GM19239 (cell line): Measurements from ENCODE around the gene NMUR1.
A peak's percentile ranks its signal among the peaks of the same experiment; 100 is the strongest.

Experiments used
- DNase-seq: peaks from one replicate; pipeline ENCODE4 v3.0.0; 2011; ENCODE audit warnings: low spot score; ENCODE audit not compliant: insufficient read length
- FAIRE-seq: peaks from 2 replicates; lab custom pipeline; 2011; peaks lifted over from hg19 to GRCh38; lab: Jason Lieb, UNC

NMUR1 gene

DNA sequence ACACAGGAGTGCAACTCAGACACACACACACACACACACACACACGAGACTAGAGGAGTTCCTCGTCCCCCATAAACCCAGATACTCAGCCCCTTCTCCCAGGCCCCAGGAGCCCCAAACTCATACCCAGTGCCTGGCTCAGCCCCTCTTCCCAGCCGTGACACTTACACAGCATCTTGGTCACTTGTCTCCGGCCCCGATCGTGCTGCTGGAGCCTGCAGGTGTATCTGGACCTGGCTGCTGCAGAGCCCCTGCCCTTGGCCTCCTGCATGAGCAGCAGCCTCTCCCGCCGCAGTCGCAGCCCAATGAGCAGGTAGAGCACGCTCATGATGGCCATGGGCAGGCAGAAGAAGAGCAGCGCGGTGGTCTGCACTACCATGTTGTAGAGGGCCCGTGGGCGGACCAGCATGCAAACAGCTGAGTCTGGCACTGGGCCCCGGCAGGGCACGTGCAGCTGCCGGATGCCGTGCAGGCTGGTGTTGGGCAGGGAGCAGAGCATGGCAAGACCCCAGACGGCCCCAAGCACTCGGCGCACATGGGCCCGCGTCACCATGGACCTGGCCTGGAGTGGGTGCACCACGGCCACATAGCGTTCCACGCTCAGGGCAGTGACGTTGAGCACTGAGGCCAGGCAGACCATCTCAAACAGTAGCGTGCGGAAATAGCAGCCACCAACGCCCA is 2.1 kb downstream of the NMUR1 start:
- FAIRE-seq (no peak), DNase-seq (no peak)

DNA sequence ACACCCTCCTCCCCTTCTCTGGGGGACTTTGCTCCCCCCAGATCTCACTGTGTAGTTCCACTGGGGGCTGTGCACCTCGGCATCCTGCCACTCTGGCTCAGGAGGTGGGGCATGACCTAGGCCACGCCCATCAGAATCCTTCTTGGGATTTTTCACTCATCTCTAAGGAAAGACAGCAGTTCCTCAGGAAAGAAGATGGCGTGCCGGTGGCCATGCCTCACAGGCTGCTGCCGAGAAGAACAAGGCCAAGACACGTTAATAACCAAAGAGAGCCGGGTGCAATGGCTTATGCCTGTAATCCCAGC is 3.2 kb downstream of the NMUR1 start:
- no peak for DNase-seq
- FAIRE-seq, result no peak

DNA sequence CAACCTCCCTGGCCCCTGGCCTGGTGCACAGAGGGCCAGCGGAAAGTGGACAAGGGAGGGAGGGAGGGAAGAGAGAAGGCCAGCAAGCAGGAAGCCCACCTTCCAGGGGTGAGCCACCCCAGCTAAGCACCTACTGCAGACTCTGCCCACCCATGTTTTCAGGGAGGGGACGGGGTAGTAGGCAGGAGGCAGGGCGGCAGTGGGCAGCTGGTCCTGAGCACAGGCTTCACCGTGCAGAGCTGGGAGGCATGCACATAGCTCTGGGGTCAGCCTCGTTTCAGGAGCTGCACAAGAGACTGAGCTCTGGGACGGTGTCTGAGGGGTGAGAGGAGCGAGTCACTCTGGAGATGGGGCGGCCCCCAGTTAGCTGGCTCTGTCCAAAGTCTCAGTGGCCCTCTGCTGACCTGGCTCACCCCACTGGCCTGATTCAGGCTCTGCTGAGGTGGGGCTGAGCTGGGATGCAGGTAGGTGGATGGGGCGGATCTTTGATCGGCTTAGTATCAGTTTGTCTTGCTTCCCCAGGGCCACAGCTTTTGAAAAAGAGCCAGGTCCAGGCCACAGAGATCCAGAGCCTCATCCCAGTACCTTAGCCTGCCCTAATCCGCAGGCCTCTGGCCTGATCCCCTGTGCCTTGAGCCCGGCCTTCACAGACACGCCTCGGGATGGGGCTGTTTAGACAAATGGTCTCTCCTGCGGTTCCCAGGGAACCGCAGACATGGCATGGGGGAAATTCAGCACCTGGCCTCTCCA is 3.7 kb downstream of the NMUR1 start:
- FAIRE-seq (no peak), DNase-seq (no peak)

DNA sequence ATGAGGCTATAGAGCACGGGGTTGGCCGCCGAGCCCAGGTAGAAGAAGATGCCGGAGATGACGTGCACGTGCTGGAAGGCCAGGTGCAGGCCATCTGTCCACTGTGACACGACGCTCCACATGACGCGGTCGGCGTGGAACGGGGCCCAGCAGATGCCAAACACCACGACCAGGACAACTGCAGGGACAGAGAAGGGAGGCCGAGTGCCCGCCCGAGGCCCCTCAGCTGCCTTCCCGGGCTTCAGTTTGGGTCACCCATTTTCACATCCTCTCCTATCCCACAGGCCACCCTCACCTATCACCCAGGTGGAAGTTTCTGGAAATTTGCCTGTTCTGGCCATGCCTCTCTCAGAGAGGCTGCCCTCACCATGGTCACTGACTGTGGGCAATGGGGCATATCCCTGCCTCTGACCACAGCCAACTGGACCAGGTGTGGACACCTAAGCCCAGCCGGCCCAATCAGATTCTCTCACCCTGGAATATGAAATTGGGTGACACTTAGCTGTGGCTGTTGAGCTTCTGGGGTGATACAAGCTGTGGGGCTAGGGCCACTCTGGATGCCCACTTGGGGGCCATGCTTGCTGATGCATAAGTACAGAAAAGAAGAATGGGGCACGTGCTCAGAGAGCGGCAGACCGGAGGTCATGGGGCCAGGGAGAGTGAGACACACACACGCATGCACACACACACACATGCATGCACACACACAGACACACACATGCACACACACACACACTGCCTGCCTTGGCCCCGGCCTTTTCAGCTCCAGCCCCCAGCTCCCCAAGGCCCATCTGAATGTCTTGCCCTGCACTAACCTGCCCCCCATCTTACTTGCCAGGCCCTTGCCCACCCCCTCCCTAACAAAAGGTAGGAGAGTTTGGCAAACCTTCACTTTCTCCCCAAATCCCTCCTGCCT is 4.7 kb downstream of the NMUR1 start:
- no peak for FAIRE-seq
- no peak for DNase-seq

DNA sequence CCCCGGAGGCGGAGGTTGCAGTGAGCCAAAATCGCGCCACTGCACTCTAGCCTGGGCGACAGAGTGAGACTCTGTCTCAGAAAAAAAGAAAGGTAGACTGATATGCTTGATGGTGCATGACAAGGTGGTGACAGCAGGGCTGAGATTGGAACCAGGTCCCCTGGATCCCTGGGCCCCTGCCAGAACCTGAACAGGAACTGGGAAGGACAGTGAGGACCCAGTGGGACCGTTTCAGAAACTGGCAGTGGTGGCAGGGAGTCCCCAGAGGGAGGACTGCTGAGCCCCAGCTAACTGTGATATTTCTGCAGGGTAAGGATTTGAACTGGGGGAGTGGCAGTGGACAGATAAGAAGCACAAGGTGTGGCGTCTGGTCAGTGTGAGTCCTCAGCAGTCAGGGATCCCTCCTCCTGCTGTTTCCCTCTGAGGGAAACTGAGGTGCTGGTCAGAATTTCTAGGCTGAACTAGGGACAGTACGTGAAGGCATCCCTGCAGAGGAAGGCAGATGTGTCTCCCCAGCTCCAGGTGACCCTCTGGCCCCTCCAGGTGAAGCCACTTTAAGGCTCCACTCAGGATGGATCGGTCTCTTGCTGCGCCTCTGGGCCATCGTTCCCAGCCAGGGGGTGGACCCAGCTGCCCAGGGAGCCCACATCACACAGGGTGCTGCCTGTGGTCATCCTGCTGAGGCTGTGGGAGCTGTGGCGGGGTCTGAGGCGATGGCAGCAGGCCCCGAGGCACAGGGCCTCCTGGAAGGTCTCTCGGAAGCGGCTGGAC is 5.6 kb downstream of the NMUR1 start:
- FAIRE-seq, result no peak
- no peak for DNase-seq

DNA sequence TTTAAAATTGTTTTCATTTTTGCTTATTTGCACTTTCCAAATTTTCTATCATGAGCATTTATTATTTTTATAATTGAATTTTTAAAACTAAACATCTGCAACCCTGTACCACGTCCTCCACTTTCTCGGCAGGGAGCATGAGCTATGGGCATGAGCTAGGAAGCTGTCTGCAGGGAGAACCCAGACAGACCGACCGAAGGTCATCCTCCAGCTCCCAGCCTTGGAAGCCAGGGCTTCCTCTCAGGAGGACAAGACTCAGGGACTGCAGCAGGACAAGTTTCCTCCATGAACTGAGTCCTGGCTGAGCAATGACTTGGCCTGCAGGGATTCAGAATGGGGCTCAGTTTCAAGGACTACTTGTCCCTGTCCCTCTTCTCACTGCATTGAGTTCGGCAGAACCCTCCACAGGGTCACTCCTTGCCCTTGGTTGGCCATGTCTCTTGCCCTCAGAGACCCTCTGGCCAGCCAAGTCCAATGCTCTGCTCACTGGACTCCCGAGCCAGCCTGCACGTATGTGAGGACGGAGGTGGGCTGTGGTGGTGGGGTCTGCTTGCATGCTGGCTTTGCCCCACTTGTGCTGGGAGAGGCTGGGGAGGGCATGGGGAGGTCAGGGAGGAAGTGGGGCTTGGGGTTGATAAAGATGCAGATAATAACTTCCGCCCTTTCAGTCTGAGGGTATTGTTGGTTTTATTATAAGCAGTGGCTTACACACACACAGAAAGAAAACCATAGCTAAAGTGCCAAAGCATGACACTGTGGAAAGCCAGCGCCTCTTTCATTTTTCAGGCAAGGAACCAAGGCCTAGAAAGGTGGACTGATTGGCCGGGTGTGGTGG is 6.6 kb downstream of the NMUR1 start:
- DNase-seq, result no peak
- peak; percentile 26 for FAIRE-seq

DNA sequence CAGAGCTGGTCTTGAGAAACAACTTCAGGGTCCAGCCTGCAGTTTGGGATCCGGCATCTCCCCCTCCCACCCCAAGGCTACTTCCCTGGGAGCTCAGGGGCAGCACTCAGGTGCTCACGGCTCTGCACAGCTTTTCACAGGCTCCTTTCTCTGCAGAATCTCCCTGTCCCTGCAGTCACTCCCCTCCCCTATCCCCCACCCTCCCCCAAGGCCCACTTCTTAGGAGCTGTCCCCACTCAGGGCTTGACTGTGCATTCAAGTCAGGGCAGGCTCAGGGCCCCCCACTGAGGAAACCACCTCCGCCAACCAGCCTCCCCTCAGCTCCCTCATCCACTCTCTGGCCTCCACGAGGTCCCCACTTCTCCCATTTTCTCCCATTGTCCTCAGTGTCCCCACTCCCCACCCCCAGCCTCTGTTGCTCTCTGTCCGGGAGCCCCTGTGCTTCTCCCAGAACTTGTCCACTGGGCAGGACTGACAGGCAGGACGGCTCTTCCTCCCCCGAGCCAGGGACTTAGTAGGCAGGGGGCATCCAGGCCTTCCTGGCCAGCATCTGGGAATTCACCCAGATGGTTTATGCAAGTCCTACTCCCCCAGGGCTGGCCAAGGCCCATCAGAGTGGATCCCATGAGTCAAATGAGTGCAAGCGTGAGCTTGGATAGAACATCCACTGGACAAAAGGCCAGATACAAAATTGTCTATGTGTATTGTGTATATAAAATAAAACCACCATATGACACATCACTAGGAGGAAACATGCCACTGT is 7.6 kb downstream of the NMUR1 start:
- no peak for DNase-seq
- FAIRE-seq, result no peak

DNA sequence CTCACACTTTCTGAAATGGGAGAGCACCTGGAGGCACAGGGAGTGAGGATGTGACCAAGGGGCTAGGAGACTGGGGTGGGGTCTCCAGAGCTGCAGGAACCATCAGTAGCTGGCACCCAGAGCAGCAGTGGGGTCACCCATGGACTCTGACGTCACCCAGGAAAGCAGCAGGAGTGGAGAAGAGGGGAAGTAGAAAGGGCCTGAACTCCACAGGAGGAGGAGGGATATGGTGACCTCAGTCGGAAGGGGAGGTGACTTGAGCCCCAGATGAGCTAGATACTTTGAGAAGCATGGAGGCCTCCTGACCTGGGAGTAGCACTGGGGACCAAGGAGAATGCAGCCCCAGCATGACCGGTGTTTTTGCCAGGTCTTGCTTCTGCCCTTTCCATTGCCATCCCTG is 8.8 kb downstream of the NMUR1 start:
- DNase-seq, result no peak
- no peak for FAIRE-seq

DNA sequence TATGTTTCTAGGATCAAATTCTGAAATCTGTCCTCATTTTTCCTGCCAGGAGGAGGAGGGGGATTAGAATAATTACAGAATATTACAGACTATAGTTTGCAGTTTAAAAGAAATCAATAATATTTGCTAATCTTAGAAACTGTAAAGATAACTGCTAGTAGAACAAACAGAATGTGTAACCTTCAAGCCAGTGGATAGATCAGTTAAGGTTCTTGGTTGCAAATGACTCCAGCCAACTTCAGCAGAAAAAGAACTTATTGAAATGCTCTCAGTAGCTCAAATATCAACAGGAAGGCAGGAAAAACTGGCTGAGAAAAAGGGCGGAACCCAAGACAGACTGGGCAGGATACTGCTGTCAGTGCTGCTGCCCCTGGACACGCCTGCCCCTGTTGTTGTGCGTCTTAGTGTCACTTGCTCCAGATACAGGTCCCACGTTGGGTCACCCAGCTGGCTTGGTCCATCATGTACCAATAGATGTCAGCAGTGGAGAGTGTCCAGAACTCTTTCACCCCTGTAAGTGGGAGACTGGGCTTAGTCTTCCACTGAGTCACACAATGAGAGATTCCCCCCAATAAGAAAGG is 10.2 kb downstream of the NMUR1 start:
- DNase-seq, result no peak
- no peak for FAIRE-seq

DNA sequence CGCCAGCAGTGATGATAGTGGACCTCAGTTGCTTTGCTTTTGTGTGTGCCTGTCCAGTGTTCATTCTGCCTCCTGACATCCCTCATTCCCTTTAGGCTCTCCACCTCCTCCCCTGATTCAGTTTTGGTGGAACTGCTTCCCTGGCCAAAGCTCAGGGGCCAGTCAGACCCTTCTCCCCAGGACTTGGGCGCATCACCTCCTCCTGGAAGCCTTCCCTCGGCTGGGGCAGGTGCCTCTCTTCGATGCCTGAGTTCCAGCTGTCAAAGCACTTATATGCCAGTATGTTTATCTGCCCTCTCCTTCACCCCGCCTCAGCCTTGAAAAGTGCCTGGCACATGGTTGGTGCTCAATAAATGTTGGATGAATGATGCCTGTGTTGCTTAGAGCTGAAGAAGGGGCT is 11.5 kb downstream of the NMUR1 start:
- FAIRE-seq, result no peak
- DNase-seq, result no peak

DNA sequence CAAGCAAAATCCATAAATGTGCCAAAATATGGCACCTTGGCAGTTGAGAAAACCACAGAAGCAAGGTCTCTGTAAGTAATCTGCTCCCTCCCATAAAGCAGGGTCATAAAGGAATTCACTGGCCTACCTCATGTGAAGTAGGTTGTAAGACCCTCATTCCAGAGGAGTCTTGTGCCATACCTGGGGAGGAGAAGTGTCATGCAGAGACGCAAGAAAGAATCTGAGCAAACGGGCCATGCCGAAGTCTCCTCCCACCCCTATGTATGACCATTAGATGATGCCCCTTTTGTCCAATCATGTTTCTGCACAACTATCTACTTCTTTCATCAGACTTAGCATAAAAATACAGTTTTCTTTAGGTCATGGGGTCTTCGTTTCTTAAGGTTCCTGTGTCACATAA is 14.6 kb downstream of the NMUR1 start:
- DNase-seq, result no peak

DNA sequence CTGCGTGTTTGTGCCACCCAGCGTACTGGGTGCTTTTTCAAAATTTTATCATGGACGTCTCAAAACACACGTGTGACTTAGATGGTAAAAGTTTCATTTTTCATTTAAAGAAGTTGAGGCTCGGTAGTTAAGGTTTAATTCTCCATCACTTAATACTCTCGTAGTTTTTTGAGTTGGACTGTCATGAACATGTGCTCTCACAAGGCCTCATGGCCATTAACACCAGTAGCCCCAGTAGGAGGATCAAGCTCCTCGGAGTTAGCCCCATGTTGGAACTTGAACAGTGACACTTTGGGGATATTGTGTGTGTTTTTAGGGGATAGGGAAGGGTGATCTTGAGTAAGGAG is 15.3 kb downstream of the NMUR1 start:
- no peak for DNase-seq
- FAIRE-seq, result no peak

More for the DNA sequence above, 14.6 kb downstream of the NMUR1 start:
- no peak for FAIRE-seq

DNA sequence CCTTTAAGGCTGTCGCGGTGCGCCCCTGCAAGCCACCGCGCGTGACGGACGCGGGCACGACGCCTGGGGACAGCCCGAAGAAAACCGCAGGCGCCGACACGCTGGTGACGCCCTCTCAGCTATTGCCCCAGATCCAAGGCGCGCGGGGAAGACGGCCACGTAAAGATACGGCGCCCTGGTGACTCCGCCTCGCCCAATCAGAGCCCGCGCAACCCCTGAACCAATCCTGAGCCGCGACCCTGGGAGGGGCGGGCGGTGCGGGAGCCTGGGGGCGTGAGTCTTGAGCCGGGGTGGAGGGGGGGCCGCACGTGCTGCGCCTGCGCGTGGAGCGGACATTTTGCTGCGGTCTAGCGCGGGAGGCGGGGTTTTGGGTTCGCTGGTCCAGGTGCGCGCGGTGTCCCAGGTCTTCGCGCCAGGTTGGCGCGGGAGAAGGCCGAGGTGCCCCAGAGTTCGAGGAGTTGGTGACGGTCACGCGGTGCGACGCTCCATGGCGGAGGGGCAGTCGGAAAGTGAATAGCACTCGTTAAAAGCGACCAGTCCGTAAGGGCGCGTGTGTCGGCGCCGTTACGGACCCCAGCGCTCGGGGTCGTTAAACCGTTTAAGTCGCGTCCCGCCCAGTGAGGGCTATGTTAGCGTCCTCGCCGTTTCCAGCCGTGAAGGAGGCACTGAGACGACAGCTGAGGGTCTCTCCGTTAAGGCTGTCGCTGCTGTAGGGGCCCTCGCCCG is 15.9 kb downstream of the NMUR1 start:
- DNase-seq, result peak; percentile 96
- peak; percentile 92 for FAIRE-seq

DNA sequence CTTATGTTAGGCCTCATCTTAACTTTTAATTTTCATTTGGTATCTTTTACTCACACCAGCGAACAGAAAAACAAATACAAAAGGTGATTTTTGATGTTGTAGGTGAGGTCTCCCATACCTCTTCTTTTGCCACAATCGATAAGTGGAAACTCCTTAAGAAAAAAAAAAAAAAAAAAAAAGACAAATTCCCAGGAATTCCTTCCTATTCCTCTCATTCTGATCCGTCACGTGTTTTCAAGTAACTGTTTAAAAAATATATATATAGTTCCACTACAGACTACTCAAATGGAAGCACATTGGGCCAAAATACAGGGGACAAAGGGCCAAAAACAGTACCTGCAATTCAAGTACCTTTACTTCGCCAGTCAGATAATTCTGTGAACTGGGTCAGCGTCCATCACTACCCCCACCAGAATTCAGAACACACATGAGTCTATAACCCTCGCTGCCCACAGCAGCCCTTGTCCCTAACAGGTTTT is 16.5 kb downstream of the NMUR1 start:
- no peak for FAIRE-seq
- DNase-seq, result no peak

DNA sequence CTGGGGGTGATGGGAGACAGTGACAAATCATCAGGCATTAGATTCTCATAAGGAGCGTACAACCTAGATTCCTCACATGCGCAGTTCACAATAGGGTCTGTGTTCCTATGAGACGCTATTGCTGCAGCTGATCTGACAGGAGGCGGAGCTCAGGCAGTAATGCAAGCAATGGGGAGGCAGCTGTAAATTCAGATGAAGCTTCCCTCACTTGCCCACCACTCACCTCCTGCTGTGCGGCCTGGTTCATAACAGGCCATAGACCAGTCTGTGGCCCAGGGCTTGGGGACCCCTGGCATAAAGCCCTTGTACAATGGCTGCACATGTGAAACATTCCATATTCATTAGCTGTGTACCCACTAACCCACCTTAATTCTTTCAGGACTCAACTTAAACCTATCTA is 18.0 kb downstream of the NMUR1 start:
- FAIRE-seq (no peak), DNase-seq (no peak)

DNA sequence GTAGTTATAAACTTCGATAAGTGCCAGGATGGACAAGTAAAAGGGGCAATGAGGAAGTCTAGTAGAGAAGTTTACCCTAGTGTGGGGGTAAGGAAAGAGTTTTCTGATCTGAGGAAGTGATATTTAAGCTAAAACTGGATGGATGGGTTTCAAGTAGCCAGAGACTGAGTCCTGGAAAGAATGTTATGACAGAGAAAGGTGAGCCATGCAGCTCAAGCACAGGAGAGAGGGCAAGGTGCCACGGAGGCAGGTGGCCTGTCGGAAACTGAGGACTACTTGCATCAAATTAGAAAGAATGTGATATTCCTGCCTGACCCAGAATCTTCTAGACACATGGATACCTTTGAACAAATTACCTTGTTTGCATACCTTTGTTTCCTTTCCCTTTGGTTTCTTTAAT is 26.5 kb downstream of the NMUR1 start:
- no peak for FAIRE-seq
- DNase-seq, result no peak

DNA sequence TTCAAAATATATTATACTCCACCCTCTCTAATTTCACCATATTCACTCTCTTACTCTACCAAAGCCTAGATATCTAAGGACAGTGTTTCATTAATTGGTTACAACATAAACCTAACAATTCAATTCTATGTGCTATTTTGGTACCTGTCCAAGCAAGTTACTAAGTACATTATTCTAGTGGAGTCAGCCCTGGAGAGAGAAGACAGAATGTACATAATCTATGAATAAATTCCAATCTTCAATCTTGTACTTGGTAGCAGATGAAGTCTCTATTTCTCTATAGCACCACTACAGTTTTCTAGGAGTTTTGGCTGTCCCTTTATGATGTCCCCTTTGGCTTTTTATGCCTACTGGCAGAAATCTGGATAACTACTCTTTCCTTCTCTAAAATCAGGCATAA is 27.6 kb downstream of the NMUR1 start:
- no peak for FAIRE-seq
- DNase-seq, result no peak

DNA sequence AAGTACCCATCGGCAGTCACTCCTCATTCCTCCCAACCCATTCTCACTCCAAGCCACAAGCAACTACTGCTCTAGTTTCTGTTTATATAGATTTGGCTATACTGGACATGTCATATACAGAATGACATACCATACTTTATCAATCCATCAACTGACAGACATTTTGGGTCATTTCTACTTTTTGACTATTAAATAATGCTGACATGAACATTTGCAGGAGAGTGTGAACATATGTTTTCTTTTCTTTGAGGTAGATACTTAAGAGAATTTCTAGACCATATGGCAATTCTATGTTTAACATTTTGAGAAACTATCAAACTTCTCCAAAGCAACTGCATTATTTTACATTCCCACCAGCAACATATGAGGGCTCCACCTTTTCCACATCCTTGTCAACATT is 32.6 kb downstream of the NMUR1 start:
- DNase-seq, result no peak
- no peak for FAIRE-seq
